D341Med (cell line): ENCODE measurements around the gene B4GALNT2.
A peak's percentile ranks its signal among the peaks of the same experiment; 100 is the strongest.
"Not testable (repeated sequence)": the region's sequence is repeated elsewhere in the genome, so short reads cannot be mapped to it uniquely, and the experiment has no call there.

ENCODE experiments used
- DNase-seq: peaks from one replicate; pipeline ENCODE4 v3.0.0; 2012; ENCODE audit warnings: low spot score

The B4GALNT2 gene

GRCh38 chr17:49180998-49181635 is 48.5 kb downstream of the B4GALNT2 start:
- peak; percentile 25 for DNase-seq

- DNase-seq = no peak
Measured at GRCh38 chr17:49183341-49183740, 50.8 kb downstream of the B4GALNT2 start.

GRCh38 chr17:49183801-49184200 is 51.2 kb downstream of the B4GALNT2 start:
- no peak for DNase-seq

- not testable (repeated sequence) for DNase-seq
Measured at GRCh38 chr17:49184522-49184921, 52.0 kb downstream of the B4GALNT2 start.

- DNase-seq = not testable (repeated sequence)
Measured at GRCh38 chr17:49185381-49185780, 52.8 kb downstream of the B4GALNT2 start.

- no peak for DNase-seq
Measured at GRCh38 chr17:49187301-49187700, 54.7 kb downstream of the B4GALNT2 start.

- DNase-seq = peak; percentile 35
Measured at GRCh38 chr17:49190932-49191331, 58.4 kb downstream of the B4GALNT2 start.

GRCh38 chr17:49191409-49191916 is 58.9 kb downstream of the B4GALNT2 start:
- no peak for DNase-seq

GRCh38 chr17:49191917-49192741 is 59.6 kb downstream of the B4GALNT2 start:
- peak; percentile 86 for DNase-seq

GRCh38 chr17:49193513-49194296 is 61.1 kb downstream of the B4GALNT2 start:
- peak; percentile 89 for DNase-seq

GRCh38 chr17:49194297-49194607 is 61.7 kb downstream of the B4GALNT2 start:
- DNase-seq = no peak

GRCh38 chr17:49195751-49196150 is 63.2 kb downstream of the B4GALNT2 start:
- no peak for DNase-seq

GRCh38 chr17:49196520-49196919 is 64.0 kb downstream of the B4GALNT2 start:
- no peak for DNase-seq

- DNase-seq = no peak
Measured at GRCh38 chr17:49197346-49197998, 64.9 kb downstream of the B4GALNT2 start.

GRCh38 chr17:49198211-49198610 is 65.6 kb downstream of the B4GALNT2 start:
- no peak for DNase-seq

- DNase-seq = peak; percentile 81
Measured at GRCh38 chr17:49200423-49201083, 68.0 kb downstream of the B4GALNT2 start.

GRCh38 chr17:49201481-49201927 is 68.9 kb downstream of the B4GALNT2 start:
- DNase-seq = peak; percentile 32

- DNase-seq = no peak
Measured at GRCh38 chr17:49203796-49204195, 71.2 kb downstream of the B4GALNT2 start.

GRCh38 chr17:49204516-49204915 is 71.9 kb downstream of the B4GALNT2 start:
- peak; percentile 19 for DNase-seq

GRCh38 chr17:49209061-49209571 is 76.5 kb downstream of the B4GALNT2 start:
- peak; percentile 66 for DNase-seq
